GM19438 (cell line): ENCODE results near the gene COA7.

Experiments
- ATAC-seq: cut with Tn5 transposase; IDR thresholded peaks from one replicate; pipeline ENCODE4 v1.9.1; 2021; ENCODE audit warnings: low read depth; ENCODE audit not compliant: unreplicated experiment

COA7 gene

DNA sequence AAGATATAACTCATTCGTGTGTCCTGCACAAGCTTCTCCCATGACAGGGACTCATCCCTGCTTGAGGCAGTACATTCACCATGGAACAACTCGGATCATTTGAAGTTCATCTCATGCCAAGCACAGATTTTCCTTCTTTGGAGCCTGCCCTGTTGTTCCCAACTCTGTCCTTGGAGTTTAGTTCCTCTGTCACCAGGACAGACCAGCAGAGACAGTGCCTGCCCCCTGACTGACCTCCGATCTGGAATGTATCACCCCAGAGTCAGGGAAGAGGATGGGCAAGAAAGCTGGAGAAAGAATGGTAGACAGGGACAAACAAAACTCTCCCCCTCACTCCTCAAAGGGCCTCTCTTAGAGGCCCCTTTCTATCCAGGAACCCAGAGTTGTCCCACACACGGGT lies 60.2 kb downstream of the COA7 start:
- no peak for ATAC-seq

DNA sequence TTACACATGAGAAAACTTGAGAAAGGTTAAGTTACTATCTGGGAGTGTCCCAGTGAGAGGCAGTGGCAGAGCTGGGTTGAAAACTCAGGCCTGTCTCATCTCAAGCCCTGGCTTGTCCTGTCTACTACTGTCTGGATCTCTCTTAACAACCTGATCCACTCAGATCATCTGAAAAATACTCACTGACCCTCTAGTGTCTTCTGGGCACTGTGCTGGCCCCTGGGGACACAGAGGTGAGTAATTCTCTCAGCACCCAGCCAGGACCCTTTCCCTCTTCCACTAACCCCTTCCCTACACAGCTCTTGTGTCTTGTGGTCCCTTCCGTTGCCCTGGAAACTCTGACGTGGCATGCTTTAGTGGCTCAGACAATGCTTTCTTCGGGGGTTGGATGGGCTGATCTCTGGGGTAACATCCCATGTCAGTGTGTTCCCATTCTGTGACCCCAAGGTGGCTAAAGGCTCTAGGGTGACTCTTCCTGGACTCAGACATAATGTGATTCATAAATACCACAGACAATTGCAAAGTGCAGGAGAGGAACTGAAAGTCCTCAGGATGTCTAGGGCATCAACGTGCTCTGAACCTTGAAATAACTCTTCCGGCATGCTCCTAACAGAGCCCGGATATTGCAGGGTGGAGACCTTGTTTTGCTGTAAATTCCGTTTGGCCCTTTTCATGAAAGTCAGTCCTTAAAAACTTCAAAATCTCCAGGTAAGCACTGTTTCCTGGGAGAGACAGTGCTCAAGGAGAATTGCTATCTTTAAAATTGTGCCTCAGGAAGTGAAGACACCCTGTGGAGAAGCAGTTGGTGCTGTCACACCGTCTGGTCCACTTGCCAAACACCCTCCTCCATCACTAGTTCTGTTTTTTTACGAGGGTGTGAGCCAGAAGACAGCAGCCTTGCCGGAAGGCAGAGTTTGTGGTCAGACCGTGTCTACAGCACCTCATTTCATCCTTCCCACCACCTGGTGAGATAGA lies 61.1 kb downstream of the COA7 start:
- ATAC-seq, result peak; percentile 81

DNA sequence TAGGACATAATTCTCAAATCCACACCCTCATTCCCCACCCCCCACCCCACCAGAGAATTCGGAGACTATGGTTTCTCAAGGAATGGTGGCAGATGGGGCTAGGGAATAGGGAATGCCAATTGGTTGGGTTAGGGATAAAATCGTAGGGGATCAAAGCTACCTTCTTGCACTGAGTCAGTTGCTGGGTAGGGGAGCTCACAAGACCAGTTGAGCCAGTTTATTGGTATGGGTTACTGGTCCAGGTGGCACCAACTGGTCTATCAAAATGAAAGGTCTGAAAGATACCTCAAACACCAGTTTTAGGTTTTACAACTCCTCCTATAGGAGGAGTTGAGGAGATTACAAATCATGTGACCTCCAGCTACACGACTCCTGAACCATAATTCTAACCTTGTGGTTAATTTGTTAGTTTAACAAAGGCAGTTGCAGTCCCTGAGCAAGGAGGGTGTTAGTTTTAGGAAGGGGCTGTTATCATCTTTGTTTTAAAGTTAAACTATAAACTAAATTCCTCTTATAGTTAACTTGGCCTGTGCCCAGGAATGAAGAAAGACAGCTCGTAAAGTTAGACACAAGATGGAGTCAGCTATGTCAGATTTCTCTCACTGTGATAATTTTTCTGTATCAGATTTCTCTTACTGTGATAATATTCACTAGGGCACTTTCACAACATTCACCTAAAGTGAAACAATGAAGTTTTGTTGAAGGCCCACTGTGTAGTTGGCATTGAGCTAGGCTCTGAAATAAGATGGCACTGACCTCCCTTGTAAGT lies 62.6 kb downstream of the COA7 start:
- ATAC-seq, result no peak
